ENCODE results near the gene TBC1D1. TPM values are rescaled to one million over a fixed set of nuclear protein-coding genes. Genes with fewer than 3 reads are reported as not detected.

TBC1D1 gene
- total and polyA plus RNA-seq, 5 donors from 2014 or later = 12.3 to 48.2 (median 19.4) TPM

DNA sequence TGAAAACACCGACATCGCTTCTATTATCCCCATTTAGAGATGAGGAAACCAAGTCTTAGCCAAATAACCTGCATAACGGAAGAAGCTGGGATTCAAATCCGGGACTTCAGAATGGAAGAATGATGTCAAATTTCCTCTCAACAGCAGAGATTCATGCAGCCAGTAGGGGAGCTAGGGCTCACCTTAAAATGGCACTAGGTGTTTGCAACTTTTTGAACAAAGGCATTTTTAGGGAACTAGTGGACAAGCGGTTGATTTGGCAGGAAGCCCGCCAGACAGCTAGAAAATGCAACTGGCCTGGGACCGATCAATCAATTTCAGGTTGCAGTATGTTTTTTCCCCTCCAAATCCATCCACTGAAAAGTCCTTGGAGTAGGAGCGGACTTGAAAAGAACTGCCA is 293.5 kb downstream of the TBC1D1 start:
- no peak overlapping the region for H3K4me3 ChIP-seq (ENCODE audit: low read depth, low read length)
- DNase-seq (no peak), ATAC-seq (ENCODE audit: low read depth in 2 of 2) (no peak)
- no peak overlapping the region for H3K27ac Mint-ChIP-seq
- peaks cover 3 to 7% (median 5%) of the 10 kb centered on the region in 4 donors for H3K4me1 Mint-ChIP-seq
- no peak overlapping the region for H3K27ac ChIP-seq (ENCODE audit: insufficient read depth, low read length, poor library complexity, severe bottlenecking)
- H3K27me3 Mint-ChIP-seq = peaks cover 4% of the 10 kb centered on the region
- H3K27me3 ChIP-seq (ENCODE audit: control insufficient read depth, insufficient read depth, low read length) = no peaks in the 10 kb centered on the region
- no peak overlapping the region for H3K4me3 Mint-ChIP-seq
- H3K36me3 ChIP-seq (ENCODE audit: control insufficient read depth, insufficient read depth, low read length) = no peaks in the 10 kb centered on the region
- peaks cover 6% of the 10 kb centered on the region for H3K4me1 ChIP-seq (ENCODE audit: control insufficient read depth, insufficient read depth, low read length, poor library complexity, severe bottlenecking)
- no peaks in the 10 kb centered on the region for H3K9me3 ChIP-seq (ENCODE audit: control insufficient read depth in 2 of 2, low read length in 2 of 2)
- no peaks in the 10 kb centered on the region for H3K36me3 Mint-ChIP-seq
- H3K9me3 Mint-ChIP-seq = no peaks in the 10 kb centered on the region

DNA sequence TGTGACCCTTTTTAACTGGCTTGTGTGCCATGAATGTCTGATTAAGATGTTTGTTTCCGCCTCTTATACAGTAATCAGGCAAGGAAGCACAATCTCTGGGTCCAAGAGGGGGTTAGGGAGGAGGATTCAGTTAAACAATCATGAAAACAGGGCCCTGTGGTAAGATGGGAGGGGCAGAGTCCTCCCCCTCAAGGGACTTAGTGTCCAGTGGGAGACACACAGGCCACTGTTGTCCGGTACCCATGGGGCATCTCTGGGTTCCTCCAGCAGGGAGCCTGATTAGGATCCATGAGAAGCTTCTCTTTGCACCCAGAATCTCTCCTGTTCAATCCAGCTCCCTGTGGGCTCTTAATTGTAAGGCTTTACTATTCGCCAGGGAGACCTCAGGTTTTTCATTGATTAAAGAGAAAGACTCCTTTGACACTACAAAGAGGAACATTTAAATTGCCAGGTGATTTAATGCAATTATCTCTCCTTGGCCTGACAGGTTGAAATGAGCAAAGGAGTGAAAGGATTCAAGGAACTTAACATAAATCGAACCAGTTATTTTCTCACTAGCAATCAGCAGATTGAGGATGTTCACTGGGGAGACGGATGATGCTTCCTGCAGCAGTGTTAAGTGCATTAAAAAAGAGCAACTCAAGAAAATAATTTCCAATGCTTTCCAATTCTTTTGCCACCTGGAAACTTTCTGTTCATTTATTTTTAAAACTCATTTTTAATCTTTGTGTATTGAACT is 294.7 kb downstream of the TBC1D1 start:
- Histone ChIP-seq H3K4me3 (ENCODE audit: low read depth, low read length) (no peak overlapping the region), H3K36me3 (ENCODE audit: control insufficient read depth, insufficient read depth, low read length) (no peaks in the 10 kb centered on the region), H3K9me3 (ENCODE audit: control insufficient read depth in 2 of 2, low read length in 2 of 2) (no peaks in the 10 kb centered on the region), H3K27me3 (ENCODE audit: control insufficient read depth, insufficient read depth, low read length) (no peaks in the 10 kb centered on the region), H3K27ac (ENCODE audit: insufficient read depth, low read length, poor library complexity, severe bottlenecking) (no peak overlapping the region), H3K4me1 (ENCODE audit: control insufficient read depth, insufficient read depth, low read length, poor library complexity, severe bottlenecking) (no peaks in the 10 kb centered on the region)
- Mint-ChIP-seq H3K4me1 (no peaks in the 10 kb centered on the region), H3K27me3 (peaks cover 10% of the 10 kb centered on the region), H3K4me3 (no peak overlapping the region), H3K36me3 (no peaks in the 10 kb centered on the region), H3K9me3 (no peaks in the 10 kb centered on the region), H3K27ac (no peak overlapping the region)
- no peak for ATAC-seq (ENCODE audit: low read depth in 2 of 2)
- no peak for DNase-seq

DNA sequence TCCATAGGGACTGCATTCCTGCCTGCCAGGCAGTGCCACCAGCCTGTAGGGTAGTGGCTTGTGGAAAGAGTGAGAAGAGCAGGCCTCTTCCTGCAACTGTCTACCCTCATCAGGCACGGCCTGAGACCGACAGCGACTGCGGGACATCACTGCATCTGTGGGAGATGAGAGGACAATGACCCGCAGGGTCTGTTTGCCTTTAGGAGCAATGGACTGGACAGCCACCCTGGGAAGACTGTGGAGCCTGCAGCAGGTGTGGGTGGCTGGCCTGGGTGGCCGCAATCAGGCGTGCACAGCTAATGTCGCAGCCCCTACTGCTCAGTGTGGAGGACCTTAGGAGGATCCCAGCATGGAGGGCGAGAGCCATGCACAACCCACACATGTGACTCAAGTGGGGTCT is 297.3 kb downstream of the TBC1D1 start:
- ATAC-seq (ENCODE audit: low read depth in 2 of 2) (no peak), DNase-seq (no peak)
- Histone ChIP-seq H3K9me3 (ENCODE audit: control insufficient read depth in 2 of 2, low read length in 2 of 2) (no peaks in the 10 kb centered on the region), H3K36me3 (ENCODE audit: control insufficient read depth, insufficient read depth, low read length) (no peaks in the 10 kb centered on the region), H3K4me3 (ENCODE audit: low read depth, low read length) (no peak overlapping the region), H3K4me1 (ENCODE audit: control insufficient read depth, insufficient read depth, low read length, poor library complexity, severe bottlenecking) (no peaks in the 10 kb centered on the region), H3K27ac (ENCODE audit: insufficient read depth, low read length, poor library complexity, severe bottlenecking) (no peak overlapping the region), H3K27me3 (ENCODE audit: control insufficient read depth, insufficient read depth, low read length) (no peaks in the 10 kb centered on the region)
- Mint-ChIP-seq H3K27me3 (peaks cover 19% of the 10 kb centered on the region), H3K4me1 (no peaks in the 10 kb centered on the region), H3K4me3 (no peak overlapping the region), H3K9me3 (no peaks in the 10 kb centered on the region), H3K36me3 (no peaks in the 10 kb centered on the region), H3K27ac (no peak overlapping the region)

DNA sequence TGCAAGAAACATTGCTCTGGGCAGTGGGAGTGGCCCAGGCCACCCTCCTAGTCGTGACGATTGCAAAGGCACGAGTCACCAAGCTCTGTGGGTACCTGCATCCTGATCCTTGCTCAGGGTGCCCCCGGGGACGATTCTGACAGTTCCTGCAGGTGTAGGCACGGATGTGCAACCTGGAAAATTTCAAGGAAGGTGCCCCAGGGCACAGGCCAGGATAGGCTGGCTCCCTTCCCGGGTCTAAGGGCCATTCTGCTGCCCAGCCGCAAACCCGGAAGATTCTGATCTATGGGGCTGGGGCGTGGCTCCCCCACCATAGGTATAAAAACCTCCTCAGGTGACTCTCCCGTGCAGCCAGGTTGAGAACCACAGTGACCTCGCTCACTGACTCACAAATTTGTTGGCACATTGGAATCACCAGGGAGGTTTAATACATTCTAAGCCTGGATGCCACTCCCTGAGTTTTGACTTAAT is 297.8 kb downstream of the TBC1D1 start:
- DNase-seq (no peak), ATAC-seq (ENCODE audit: low read depth in 2 of 2) (no peak)
- no peak overlapping the region for H3K27ac ChIP-seq (ENCODE audit: insufficient read depth, low read length, poor library complexity, severe bottlenecking)
- H3K27me3 Mint-ChIP-seq = peaks cover 21% of the 10 kb centered on the region
- H3K4me1 ChIP-seq (ENCODE audit: control insufficient read depth, insufficient read depth, low read length, poor library complexity, severe bottlenecking) = no peaks in the 10 kb centered on the region
- H3K36me3 Mint-ChIP-seq = no peaks in the 10 kb centered on the region
- no peaks in the 10 kb centered on the region for H3K36me3 ChIP-seq (ENCODE audit: control insufficient read depth, insufficient read depth, low read length)
- no peaks in the 10 kb centered on the region for H3K9me3 ChIP-seq (ENCODE audit: control insufficient read depth in 2 of 2, low read length in 2 of 2)
- H3K4me3 Mint-ChIP-seq = no peak overlapping the region
- H3K9me3 Mint-ChIP-seq = no peaks in the 10 kb centered on the region
- no peaks in the 10 kb centered on the region for H3K4me1 Mint-ChIP-seq
- H3K27ac Mint-ChIP-seq = no peak overlapping the region
- no peak overlapping the region for H3K4me3 ChIP-seq (ENCODE audit: low read depth, low read length)
- H3K27me3 ChIP-seq (ENCODE audit: control insufficient read depth, insufficient read depth, low read length) = no peaks in the 10 kb centered on the region

Other genes with a start within 250 kb of the TBC1D1 start
- 24.3 TPM for gene RELL1, start 204.7 kb upstream of the TBC1D1 start, total RNA-seq
- 1 to 10 TPM; 2.7 to 6.3 (median 4.3) TPM for gene RELL1, start 204.7 kb upstream of the TBC1D1 start, polyA plus RNA-seq
- gene PGM2, start 64.4 kb upstream of the TBC1D1 start, total RNA-seq = 22.1 TPM
- gene PGM2, start 64.4 kb upstream of the TBC1D1 start, polyA plus RNA-seq = 10 to 100 TPM; 20.5 to 29.5 (median 24.4) TPM
- gene PTTG2, start 69.3 kb downstream of the TBC1D1 start, total RNA-seq = 2.0 TPM
- not detected for gene PTTG2, start 69.3 kb downstream of the TBC1D1 start, polyA plus RNA-seq